Regular cardiac myocyte (primary cell): ENCODE measurements around the gene SENP6. TPM values are rescaled to one million over a fixed set of nuclear protein-coding genes. Genes with fewer than 3 reads are reported as not detected.

ENCODE experiments used
- total RNA-seq: library from RNA; depleted of rRNA; stranded (reverse); fragments of >200 nt; gene quantifications from 2 replicates; pipeline ENCODE4 v1.2.3, GENCODE V29; 2014

SENP6 gene
- total RNA-seq, result 51.6 and 65.7 TPM in 2 replicates

GRCh38 chr6:75601304-75602245, at the start of gene SENP6:
Gene SENP6, plus strand, starts transcription at chr6:75601880. Its CDS starts 645 bp downstream, at chr6:75602525.

GRCh38 chr6:75748743-75749538, 147.3 kb downstream of the SENP6 start, which contains the start of gene MYO6:
Gene MYO6, plus strand, starts transcription at chr6:75749239. Its CDS starts 68,309 bp downstream, at chr6:75817548.

Other genes with a start within 250 kb of the SENP6 start
- 0.58 and 2.5 TPM in 2 replicates for gene FILIP1, start 108.1 kb upstream of the SENP6 start, total RNA-seq
- 9.4 and 18.3 TPM in 2 replicates for gene MYO6, start 147.4 kb downstream of the SENP6 start, total RNA-seq